Keratinocyte (primary cell): ENCODE data around the gene ADGRA1.

ENCODE experiments used
- CTCF ChIP-seq, 3 experiments: IDR thresholded peaks in 1 of 3; conservative IDR thresholded peaks in 1 of 3; optimal IDR thresholded peaks in 1 of 3; 2 replicates in 2 of 3; 3 replicates in 1 of 3; pipeline versions ENCODE3 to v1.5.1; 2011; ENCODE audit warnings: low read length in 3 of 3, mild to moderate bottlenecking in 3 of 3, moderate library complexity in 2 of 3, control low read depth in 1 of 3, inconsistent platforms in 1 of 3; ENCODE audit not compliant: insufficient read depth in 2 of 3; ENCODE audit errors: extremely low read depth in 1 of 3
- EZH2 ChIP-seq: IDR thresholded peaks from one replicate; pipeline ENCODE4 v1.6.1; 2012; ENCODE audit warnings: inconsistent platforms, mild to moderate bottlenecking, low read length, moderate library complexity

GRCh38 chr10:133179651-133180050 is 91.9 kb downstream of the ADGRA1 start:
- no peak for TF ChIP-seq CTCF (optimal IDR thresholded peaks at IDR 0.05 in 1 of 3, IDR thresholded peaks at IDR 0.05 in 1 of 3, conservative IDR thresholded peaks at IDR 0.05 in 1 of 3; ENCODE audit: extremely low read depth in 1 of 3, insufficient read depth in 2 of 3, low read length in 3 of 3)
- no peak for TF ChIP-seq EZH2
